SKM-1 (cell line): ENCODE measurements around the gene MLST8.
"Not testable (repeated sequence)": the region's sequence is repeated elsewhere in the genome, so short reads cannot be mapped to it uniquely, and the experiment has no call there.

ENCODE experiments used
- DNase-seq: peaks from one replicate; lab custom pipeline; 2025; ENCODE audit not compliant: unreplicated experiment; lab: John Stamatoyannopoulos, UW

MLST8 gene

GRCh38 chr16:2229632-2230250 lies 24.5 kb downstream of the MLST8 start:
- DNase-seq: no peak

- DNase-seq: no peak
Observed at GRCh38 chr16:2230376-2230775, 25.1 kb downstream of the MLST8 start.

- DNase-seq: no peak
Observed at GRCh38 chr16:2231016-2231931, 26.0 kb downstream of the MLST8 start.

DNA sequence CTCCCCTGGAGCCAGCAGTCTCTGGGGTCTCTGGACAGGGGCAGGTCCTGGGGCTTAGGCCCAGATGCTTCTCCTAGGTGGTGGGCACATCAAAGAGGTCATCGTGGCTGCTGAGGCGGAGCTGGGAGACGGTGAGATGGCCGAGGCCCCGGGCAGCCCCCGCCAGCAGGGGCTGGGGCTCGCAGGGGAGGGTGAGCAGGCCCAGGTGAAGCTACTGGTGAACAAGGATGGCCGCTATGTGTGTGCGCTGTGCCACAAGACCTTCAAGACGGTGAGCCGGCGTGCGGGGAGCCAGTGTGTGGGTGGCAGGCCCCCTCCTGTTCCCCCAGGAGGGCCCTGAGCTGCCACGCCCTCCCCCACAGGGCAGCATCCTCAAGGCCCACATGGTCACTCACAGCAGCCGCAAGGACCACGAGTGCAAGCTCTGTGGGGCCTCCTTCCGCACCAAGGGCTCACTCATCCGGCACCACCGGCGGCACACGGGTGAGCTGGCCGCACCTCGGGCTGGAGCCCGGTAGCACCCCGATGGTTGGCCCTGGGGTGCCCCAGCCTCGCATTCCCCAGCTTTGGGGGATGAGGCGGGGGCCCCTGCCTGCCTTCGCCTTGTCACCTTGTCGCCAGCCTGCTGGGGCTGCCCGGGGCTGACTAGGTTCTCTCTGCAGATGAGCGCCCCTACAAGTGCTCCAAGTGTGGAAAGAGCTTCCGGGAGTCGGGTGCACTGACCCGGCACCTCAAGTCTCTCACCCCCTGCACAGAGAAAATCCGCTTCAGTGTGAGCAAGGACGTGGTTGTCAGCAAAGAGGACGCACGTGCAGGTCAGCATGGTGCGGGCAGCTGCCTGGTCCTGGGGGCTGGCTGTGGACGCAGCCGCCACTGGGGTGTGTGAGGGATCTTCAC lies 27.1 kb downstream of the MLST8 start:
- no peak for DNase-seq

DNA sequence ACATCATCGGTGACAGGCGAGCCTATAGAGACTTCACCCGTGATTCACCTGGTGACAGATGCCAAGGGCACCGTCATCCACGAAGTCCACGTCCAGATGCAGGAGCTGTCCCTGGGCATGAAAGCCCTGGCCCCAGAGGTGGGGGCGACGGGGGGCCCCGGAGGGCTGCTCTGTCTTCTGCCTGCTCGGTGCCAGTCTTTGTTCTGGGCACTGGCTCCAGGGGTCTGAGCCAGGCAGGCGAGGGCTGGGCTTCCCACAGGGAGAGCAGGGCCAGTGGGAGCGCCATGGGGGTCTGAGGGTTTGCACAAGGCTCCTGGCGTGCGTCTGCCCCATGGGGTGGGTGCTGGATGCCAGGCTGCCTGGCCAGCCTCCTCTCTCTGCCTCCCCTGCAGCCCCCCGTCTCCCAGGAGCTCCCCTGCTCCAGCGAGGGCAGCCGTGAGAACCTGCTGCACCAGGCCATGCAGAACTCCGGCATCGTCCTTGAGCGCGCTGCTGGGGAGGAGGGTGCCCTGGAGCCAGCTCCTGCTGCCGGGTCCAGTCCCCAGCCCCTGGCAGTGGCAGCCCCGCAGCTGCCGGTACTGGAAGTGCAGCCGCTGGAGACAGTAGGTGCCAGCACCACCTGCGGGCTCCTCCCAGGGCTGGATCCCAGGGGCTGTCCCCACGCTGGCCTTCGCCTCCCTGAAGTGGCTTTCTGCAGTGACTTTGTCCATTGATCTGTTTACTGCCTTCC lies 28.0 kb downstream of the MLST8 start:
- no peak for DNase-seq

DNA sequence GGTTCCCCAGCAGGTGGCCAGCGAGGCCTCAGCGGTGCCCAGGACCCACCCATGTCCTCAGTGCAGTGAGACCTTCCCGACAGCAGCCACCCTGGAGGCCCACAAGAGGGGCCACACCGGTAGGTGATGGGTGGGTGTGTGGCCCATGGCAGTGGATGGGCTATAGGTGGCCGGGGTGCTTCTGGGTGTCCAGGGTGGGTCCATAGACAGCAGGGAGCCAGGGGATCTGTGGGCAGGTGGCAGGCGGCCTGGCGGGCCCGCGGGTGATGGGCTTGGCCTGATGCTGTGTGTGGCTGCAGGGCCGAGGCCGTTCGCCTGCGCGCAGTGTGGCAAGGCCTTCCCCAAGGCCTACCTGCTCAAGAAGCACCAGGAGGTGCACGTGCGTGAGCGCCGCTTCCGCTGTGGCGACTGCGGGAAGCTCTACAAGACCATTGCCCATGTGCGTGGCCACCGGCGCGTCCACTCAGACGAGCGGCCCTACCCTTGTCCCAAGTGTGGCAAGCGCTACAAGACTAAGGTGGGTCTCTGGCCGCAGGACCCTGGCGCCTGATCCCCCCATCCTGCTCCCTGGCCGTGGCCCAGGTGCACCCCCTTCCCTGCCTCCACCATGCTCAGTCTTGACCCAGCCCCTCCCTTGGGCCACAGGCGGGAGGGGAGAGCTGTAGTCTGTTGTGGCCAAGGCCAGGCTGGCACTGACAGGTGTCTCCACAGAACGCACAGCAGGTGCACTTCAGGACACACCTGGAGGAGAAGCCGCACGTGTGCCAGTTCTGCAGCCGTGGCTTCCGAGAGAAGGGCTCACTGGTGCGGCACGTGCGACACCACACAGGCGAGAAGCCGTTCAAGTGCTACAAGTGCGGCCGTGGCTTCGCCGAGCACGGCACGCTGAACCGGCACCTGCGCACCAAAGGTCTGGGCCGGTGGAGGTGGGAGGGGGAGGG lies 28.9 kb downstream of the MLST8 start:
- DNase-seq: no peak

- DNase-seq: no peak
Observed at GRCh38 chr16:2234813-2235170, 29.5 kb downstream of the MLST8 start.

- DNase-seq: no peak
Observed at GRCh38 chr16:2235234-2235651, 30.0 kb downstream of the MLST8 start.

GRCh38 chr16:2235695-2236336 lies 30.6 kb downstream of the MLST8 start:
- DNase-seq: no peak

- DNase-seq: no peak
Observed at GRCh38 chr16:2236337-2237101, 31.3 kb downstream of the MLST8 start, which contains the start of gene DNASE1L2. TSS of gene DNASE1L2 (plus strand) at chr16:2236444. CDS start at chr16:2236817, 373 bp downstream.

GRCh38 chr16:2237102-2237482 lies 31.8 kb downstream of the MLST8 start:
- DNase-seq: no peak

- no peak for DNase-seq
Observed at GRCh38 chr16:2237493-2238149, 32.4 kb downstream of the MLST8 start.

- no peak for DNase-seq
Observed at GRCh38 chr16:2238150-2238837, 33.0 kb downstream of the MLST8 start.

DNA sequence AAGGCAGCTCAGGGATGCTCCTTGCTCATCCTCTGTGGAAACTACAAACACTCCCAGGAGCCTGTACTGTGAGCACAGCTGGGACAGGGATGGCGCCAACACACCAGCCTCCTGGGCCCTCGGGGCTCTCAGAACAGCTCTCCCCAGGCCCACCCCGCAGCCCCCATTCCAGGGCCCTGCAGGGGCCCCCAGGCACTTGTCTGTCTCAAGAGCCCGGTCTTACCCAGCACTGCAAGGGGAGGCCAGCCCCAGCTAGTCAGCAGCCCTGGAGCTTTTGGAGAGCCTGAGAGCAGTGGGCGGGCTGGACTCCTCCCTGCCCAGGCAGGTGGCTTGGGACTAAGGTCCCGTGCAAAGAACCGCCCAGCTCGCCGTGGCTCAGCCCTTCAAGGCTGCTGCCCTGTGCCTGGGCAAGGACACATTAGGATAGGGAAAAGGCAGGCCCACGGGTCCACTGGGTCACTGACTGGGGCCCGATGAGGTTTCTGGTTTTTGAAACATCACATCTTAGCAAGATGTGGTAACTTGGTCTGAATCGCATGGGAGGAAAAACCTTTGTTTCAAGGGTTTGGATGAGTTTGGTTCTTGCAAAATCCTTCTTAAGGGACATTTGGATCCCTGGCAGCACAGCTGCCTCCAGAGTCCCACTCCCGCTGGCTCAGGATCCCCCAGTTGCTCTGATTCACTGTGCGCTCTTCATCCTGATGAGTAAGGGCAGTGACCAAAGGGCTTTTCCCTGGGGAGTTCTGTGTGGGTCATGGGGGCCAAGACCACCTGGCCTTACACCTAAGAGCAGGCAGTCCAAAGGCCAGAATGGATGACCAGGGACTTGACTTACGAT lies 33.8 kb downstream of the MLST8 start:
- DNase-seq: no peak

DNA sequence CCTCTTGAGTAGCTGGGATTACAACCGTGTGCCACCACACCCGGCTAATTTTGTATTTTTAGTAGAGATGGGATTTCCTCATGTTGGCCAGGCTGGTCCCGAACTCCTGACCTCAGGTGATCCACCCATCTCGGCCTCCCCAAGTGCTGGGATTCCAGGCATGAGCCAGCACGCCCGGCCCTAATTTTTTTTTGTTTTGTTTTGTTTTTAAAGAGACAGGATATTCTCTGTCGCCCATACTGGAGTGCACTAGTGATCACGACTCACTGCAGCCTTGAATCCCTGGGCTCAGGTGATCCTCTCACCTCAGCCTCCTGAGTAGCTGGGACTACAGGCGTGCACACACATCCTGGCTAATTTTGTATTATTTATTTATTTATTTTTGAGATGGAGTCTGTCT lies 35.1 kb downstream of the MLST8 start:
- not testable (repeated sequence) for DNase-seq

GRCh38 chr16:2242598-2242997 lies 37.3 kb downstream of the MLST8 start:
- DNase-seq: no peak
